ENCODE results near the gene TSPEAR. TPM values are rescaled to one million over a fixed set of nuclear protein-coding genes. Genes with fewer than 3 reads are reported as not detected.
A peak's percentile ranks its signal among the peaks of the same experiment; 100 is the strongest.

TSPEAR gene
- total and polyA plus RNA-seq, 8 donors = 0.05 to 0.29 (median 0.12) TPM; not detected in 4

DNA sequence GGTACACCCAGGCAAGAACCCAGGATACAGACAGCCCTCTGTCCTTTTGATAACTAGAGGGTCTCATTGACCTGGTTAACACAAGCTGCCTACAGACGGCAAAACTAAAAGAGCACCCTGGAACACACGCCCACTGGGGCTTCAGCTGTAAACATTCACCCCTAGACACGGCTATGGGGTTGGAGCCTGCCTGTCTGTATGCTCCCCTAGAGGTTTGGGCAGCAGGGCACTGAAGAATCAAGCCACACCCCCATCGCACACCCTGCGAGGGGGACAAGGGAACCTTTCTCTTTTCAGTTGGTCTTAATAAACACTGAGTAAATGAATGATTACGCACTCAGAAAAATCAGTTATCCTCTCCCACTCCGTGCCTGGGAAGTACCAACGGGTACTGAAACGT lies 220.6 kb downstream of the TSPEAR start:
- Histone ChIP-seq H3K4me1 (peaks cover 0 to under 1% (median 0%) of the 10 kb centered on the region in 4 donors), H3K4me3 (no peak overlapping the region), H3K9me3 (peaks cover 4 to 23% (median 16%) of the 10 kb centered on the region in 4 donors), H3K27ac (no peak overlapping the region), H3K36me3 (peaks cover 0 to 5% (median 0%) of the 10 kb centered on the region in 4 donors), H3K27me3 (peaks cover 0 to 16% (median 0%) of the 10 kb centered on the region in 3 donors)
- 67 to 77% (median 75%) methylated on average over 9 of the region's 9 CpGs for WGBS, 5 donors
- TF ChIP-seq POLR2AphosphoS5 (IDR thresholded peaks at IDR 0.05) (no peak), EP300 (IDR thresholded peaks at IDR 0.05) (no peak), POLR2A (IDR thresholded peaks at IDR 0.05) (no peak)
- TF ChIP-seq, protein P1, sequence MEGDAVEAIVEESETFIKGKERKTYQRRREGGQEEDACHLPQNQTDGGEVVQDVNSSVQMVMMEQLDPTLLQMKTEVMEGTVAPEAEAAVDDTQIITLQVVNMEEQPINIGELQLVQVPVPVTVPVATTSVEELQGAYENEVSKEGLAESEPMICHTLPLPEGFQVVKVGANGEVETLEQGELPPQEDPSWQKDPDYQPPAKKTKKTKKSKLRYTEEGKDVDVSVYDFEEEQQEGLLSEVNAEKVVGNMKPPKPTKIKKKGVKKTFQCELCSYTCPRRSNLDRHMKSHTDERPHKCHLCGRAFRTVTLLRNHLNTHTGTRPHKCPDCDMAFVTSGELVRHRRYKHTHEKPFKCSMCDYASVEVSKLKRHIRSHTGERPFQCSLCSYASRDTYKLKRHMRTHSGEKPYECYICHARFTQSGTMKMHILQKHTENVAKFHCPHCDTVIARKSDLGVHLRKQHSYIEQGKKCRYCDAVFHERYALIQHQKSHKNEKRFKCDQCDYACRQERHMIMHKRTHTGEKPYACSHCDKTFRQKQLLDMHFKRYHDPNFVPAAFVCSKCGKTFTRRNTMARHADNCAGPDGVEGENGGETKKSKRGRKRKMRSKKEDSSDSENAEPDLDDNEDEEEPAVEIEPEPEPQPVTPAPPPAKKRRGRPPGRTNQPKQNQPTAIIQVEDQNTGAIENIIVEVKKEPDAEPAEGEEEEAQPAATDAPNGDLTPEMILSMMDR (IDR thresholded peaks at IDR 0.05) = no peak
- intact Hi-C loops (cut with DNase I; ENCODE audit: low total_unique reads) = no loop called here
- no peak for DNase-seq

DNA sequence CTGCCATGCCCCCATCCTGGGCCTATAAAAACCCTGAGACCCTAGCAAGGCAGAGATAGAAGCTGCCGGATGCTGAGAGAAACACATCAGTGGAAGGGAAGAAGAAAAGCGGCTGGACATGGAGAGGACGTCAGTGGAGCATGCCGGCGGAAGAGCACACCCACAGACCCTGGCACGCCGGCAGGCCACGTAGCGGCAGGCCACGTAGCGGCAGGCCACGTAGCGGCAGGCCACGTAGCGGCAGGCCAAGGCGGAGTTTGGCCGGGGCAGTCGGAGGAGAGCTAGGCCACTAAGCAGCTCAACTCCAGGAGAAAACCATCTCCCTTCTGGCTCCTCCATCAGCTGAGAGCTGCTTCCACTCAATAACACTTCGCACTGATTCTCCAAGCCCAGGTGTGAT lies 221.0 kb downstream of the TSPEAR start:
- TF ChIP-seq POLR2A (IDR thresholded peaks at IDR 0.05) (no peak), POLR2AphosphoS5 (IDR thresholded peaks at IDR 0.05) (no peak), EP300 (IDR thresholded peaks at IDR 0.05) (no peak)
- TF ChIP-seq, protein P1 (IDR thresholded peaks at IDR 0.05) = no peak
- no peak overlapping the region for H3K4me3 ChIP-seq
- intact Hi-C loops (cut with DNase I; ENCODE audit: low total_unique reads) = no loop called here
- DNase-seq = no peak
- H3K27ac ChIP-seq = no peak overlapping the region
- 94 to 98% (median 96%) methylated on average over 19 of the region's 19 CpGs for WGBS, 5 donors
- H3K36me3 ChIP-seq = peaks cover 0 to 5% (median 0%) of the 10 kb centered on the region in 4 donors
- peaks cover 4 to 23% (median 16%) of the 10 kb centered on the region in 4 donors for H3K9me3 ChIP-seq
- H3K27me3 ChIP-seq = peaks cover 0 to 15% (median 0%) of the 10 kb centered on the region in 3 donors
- H3K4me1 ChIP-seq = peaks cover 0 to 5% (median 2%) of the 10 kb centered on the region in 4 donors

DNA sequence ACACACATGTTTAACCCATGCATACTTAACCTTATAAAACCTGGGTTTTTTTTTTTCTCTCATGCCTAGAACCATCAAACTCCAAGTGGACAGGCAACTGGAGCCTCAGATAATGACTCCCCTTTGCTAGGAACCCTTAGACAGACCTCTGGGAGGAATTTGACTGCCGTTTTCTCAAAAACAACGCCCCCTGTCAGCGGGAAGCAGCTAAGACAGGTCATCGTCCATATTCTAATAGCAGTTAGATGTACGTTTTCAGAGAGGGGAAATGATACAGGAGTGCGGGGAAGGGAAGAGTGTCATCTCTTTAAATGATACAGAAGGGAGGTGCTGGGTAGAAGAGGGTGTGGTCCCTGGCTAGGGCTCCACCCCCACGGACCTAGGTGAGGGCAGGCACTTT lies 221.4 kb downstream of the TSPEAR start:
- Histone ChIP-seq H3K27ac (no peak overlapping the region), H3K9me3 (peaks cover 4 to 23% (median 16%) of the 10 kb centered on the region in 4 donors), H3K27me3 (peaks cover 0 to 12% (median 0%) of the 10 kb centered on the region in 3 donors), H3K4me1 (peaks cover 0 to 9% (median 6%) of the 10 kb centered on the region in 4 donors), H3K4me3 (no peak overlapping the region), H3K36me3 (peaks cover 0 to 5% (median 0%) of the 10 kb centered on the region in 4 donors)
- intact Hi-C loops (cut with DNase I; ENCODE audit: low total_unique reads) = no loop called here
- no peak for DNase-seq
- TF ChIP-seq POLR2A (IDR thresholded peaks at IDR 0.05) (no peak), EP300 (IDR thresholded peaks at IDR 0.05) (no peak)
- 29 to 40% (median 35%) methylated on average over 7 of the region's 7 CpGs for WGBS, 5 donors

DNA sequence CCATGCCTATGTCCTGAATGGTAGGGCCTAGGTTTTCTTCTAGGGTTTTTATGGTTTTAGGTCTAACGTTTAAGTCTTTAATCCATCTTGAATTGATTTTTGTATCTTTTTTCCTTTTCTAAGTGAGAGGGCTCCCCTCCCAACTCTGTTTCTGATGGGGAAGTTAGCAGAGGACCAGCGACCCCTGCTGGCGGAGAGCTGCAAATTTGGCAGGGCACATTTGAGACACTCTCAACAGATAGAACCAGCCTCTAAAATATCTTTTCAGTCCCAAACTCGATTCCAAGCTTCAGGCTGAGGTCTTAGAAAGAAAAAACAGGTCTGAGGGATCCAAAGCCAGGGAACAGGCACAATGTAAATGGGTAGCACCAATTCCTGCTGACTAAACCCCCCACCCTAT lies 223.5 kb downstream of the TSPEAR start:
- Histone ChIP-seq H3K9me3 (peaks cover 0 to 12% (median 7%) of the 10 kb centered on the region in 4 donors), H3K36me3 (peaks cover 0 to 5% (median 0%) of the 10 kb centered on the region in 4 donors), H3K4me1 (peaks cover 0 to 12% (median 8%) of the 10 kb centered on the region in 4 donors), H3K4me3 (no peak overlapping the region), H3K27ac (no peak overlapping the region), H3K27me3 (peaks cover 0 to 6% (median 0%) of the 10 kb centered on the region in 3 donors)
- intact Hi-C loops (cut with DNase I; ENCODE audit: low total_unique reads) = no loop called here
- TF ChIP-seq, protein P1 (IDR thresholded peaks at IDR 0.05) = peak in 1 of 7 experiments; percentile 32
- no peak for TF ChIP-seq EP300 (IDR thresholded peaks at IDR 0.05)
- WGBS, 5 donors = 35 to 53% (median 49%) methylated on average over 4 of the region's 4 CpGs
- no peak for DNase-seq

DNA sequence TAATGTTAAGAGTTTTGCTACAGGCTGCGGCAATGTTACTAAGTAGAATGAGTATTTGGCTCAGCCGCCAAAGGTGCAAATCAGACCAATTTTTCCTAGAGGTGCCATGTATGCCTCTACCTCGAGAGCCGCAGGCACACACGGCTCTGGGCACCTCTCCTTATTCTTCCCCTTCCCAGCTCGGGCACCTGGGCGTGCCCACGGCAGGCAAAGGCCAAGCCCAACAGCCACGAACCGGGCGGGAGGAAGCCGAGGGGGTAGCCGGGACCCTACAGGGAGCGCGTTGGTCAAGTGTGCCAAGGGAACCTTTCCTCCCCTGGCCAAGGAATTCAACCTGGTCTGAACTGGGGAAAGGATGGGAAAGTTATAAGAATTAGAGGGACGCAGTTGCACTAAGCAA lies 225.1 kb downstream of the TSPEAR start:
- intact Hi-C loops (cut with DNase I; ENCODE audit: low total_unique reads) = no loop called here
- Histone ChIP-seq H3K4me3 (peak overlapping the region in 1 of 4 donors; percentile 27), H3K27me3 (peaks cover 0 to 7% (median 0%) of the 10 kb centered on the region in 3 donors), H3K4me1 (peaks cover 0 to 21% (median 12%) of the 10 kb centered on the region in 4 donors), H3K36me3 (peaks cover 0 to 5% (median 0%) of the 10 kb centered on the region in 4 donors), H3K27ac (no peak overlapping the region), H3K9me3 (no peaks in the 10 kb centered on the region)
- DNase-seq = no peak
- TF ChIP-seq POLR2A (IDR thresholded peaks at IDR 0.05) (no peak), EP300 (IDR thresholded peaks at IDR 0.05) (no peak), POLR2AphosphoS5 (IDR thresholded peaks at IDR 0.05) (no peak)
- TF ChIP-seq, protein P1 (IDR thresholded peaks at IDR 0.05) = no peak
- WGBS, 5 donors = 58 to 83% (median 62%) methylated on average over 16 of the region's 16 CpGs
